NCI-H510A treated with DMSO at 0.1 percent for 48 hours (cell line): ENCODE results near the gene LYPD6B.

Experiments used
- DNase-seq: peaks from one replicate; lab custom pipeline; 2025; lab: John Stamatoyannopoulos, UW

Gene LYPD6B

DNA sequence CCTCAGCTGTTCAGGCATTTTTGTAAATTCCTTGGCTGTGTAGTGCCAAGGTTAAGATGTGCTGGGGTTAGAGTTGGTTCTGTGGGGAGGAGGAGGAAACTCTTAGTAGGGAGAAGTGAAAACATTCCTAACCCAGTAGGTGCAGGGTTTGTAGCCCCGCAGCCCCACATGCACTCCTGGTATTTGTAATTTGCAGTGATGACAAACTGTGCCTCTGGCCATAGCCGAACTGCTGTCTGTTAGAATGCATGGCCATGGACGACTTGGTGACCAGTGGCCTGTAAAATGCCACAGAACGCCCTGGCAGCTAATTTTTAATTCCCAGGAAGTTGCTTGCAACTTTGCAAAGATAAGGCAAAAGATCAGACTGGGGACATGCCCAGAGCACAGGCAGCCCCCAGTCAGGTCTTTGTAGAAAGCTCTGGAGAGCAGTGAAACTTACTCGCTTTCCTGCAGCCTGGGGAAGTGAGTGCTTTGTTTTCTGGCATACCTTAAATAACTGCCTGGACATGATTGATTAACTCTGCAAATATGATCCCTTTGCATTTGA, 38.4 kb downstream of the LYPD6B start:
- DNase-seq: no peak

DNA sequence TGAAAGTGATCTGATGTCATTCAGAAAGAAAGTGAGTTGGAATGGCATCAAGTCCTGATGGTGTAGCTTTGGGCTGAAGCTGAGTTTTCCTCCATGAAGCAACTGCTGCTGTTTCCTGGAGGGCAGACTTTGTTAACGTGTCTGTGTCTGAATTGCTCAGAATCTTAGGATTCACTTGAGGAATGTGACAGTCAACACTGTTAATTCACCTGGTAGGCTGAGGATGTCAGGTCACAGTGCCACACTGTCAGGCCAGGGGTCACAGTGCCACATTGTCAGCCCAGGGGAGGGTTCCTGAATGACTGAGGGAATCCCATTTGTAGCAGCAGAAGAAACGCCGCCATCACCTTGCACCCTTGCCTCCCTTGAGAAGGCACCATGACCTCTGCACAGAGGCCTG, 39.4 kb downstream of the LYPD6B start:
- DNase-seq: no peak

DNA sequence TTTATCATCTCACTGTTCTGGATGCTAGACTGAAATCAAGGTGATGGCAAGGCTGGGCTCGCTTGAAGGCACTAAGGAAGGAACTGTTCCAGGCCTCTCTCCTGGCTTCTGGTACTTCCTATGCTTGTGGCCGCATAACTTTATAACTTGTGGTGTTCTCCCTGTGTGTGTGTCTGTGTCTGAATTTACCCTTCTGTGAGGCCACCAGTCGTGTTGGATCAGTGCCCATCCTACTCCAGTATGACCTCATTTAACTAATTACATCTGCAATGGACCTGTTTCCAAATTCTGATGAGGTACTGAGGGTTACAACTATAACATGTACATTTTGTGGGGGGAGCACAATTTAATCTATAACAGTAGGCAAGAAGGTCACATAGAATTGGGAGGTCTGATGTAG, 41.6 kb downstream of the LYPD6B start:
- no peak for DNase-seq

DNA sequence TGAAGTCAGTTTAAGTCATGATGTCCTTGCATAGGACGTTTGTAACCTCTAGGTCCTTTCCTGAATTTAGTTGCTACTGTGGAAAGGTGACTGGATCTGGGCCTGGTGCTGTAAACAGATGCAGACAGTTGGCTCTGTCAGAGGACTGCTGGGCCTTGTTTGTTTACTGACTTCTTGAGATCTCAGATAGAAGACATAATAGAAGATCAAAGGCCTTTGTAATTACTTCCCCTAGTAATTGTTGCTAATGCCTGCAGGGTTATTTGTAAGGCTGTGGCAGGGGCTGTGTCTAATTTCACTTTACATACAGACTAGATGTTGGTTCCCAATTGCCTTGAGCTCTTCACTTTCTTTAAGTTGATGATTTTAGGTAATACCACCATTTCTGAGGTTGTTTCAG, 42.5 kb downstream of the LYPD6B start:
- DNase-seq: peak; percentile 14

DNA sequence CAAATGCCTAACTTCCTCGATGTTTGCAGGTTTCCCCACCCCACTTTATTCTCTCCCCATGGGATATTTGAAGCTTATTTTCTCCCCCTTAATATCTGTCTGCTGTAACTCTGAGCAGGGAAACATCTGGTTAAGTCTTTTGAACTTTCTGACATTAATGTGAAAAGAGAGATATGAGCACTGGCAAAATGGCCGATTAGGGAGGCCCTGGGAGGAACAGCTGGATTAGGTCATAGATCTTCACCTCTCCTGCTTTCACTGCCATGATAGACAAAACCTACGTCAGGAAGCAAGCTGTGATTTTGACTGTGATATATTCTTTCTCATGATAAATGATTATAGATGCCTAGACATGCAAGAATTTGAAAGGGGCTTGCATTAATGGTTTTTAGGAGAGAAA, 43.6 kb downstream of the LYPD6B start:
- no peak for DNase-seq

DNA sequence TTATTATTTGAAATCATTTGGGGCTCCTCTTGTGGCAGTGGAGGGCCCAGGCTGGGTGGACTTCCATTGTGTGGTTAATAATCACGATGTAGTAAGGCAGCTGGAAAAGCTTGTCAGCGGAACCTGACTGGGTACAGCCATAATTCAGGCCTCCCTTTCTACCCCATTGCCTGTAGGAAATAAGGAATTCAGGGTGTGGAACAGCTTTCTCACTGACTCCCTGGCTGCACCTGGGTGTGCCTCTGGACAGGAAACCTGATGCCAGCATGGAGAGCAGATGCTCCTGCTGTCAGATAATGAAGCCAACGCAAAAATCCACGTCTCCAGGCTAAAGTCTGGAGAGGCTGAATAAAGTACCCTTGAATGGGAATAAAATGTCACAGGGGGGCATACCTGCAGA, 44.2 kb downstream of the LYPD6B start:
- peak; percentile 49 for DNase-seq

DNA sequence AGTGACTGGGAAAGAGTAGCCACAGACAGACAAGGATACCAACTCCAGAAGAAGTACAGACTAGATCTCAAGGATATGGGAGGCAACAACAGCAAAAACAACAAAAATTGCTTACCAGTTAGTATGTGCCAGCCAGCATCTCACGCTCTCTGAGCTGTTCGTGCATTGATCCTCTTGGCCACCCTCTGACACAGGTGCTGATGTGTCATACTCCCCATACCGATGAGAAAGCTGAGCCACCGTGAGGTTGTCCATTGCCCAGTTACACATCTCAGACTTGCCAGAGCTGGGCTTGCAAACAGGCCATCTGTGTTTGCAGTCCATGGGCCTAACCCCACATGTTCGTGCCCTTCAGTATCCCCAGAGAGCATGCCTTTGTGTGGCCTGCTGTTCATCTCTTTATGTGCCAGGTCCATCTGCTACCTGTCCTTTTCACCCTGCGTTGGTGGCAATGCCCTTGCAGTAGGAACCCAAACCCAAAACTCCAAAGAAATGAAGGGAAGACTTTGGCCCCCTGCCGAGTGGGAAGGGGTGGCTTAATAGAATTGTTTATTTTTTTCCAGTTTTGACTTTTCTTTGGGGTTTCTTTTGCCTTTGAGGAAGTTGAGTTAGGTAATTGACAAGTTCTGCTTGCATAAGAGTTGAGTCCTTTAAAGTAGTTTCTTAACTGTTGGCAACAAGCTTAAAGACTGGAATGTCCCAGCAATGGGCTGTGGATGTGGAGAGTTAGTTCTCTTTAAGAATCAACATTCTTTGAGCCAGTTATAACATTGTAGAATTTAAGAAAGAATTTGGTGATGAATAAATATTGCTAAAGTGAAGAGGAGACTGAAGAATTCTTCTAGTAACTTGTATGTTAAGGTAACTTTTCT, 46.7 kb downstream of the LYPD6B start:
- no peak for DNase-seq

DNA sequence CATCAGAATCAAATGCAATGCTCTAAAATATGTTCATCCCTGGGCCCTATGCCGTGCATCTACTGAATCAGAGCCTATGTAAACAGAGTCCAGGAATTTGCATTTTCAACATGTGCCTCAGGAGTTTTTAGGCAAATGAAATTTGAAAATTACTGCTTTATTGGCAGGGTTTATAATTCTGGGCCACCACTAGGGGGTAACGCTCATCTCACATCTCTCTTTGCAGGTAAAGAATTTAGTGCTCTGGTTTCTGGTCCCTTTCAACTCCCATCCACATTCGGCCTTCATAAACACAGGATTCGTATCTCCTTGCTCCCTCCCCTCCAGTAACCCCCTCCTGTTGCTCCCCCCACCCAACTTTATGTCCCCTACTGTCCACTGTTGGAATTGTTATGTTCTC, 49.3 kb downstream of the LYPD6B start:
- no peak for DNase-seq

DNA sequence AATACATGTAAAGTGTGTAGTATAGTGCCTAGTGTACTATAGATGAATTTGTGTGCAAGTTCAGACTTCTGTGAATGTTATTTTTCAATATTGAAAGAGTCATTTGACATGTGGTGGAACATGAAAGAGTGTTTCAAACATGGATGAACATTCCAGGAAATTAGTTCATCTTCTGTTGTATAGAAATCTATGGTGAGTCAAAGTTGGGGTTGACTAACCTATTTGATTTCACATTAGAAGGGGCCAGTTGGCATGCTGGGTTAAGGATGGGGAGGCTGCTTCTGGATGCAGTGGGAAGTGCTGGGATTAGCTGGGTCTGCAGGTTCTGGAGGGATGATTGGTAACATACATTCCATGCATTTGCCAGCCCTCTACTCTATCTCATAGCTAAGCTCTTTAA, 50.6 kb downstream of the LYPD6B start:
- DNase-seq: no peak

DNA sequence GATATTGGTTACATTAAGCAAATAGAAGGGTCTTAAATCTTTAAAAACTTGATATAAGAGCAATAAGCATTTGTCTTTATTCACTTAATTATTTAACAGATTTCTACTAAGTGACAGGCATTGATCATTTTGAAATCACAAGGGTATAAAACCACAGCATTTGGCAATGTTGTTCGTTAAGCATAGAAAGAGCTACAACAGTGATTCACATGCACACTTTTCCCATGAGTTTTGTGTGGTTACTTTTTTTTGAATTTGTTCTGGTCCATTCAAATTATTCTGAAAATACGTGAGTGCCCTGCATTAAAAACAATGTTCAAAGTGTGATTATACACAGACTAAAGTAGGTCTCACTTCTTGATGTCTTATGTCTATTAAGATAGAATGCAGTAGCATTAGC, 52.2 kb downstream of the LYPD6B start:
- no peak for DNase-seq

DNA sequence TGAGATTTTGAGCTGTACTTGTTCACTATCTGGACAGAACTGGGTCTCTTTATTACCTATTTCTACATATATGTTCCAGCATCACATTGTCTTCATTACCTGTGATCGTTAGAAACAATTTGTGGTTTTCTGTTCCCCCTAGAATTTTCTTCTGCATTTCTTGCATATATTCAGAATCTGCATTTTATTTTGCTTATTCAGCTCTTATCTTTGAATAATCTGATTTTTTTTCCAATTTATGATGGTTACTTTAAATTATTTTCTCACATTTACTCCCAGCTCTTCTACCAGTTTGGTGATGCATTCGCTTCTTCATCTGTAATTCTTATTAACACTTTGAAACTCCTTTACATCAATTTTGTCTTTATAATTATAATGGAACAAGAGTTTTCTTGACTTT, 55.1 kb downstream of the LYPD6B start:
- DNase-seq: no peak

DNA sequence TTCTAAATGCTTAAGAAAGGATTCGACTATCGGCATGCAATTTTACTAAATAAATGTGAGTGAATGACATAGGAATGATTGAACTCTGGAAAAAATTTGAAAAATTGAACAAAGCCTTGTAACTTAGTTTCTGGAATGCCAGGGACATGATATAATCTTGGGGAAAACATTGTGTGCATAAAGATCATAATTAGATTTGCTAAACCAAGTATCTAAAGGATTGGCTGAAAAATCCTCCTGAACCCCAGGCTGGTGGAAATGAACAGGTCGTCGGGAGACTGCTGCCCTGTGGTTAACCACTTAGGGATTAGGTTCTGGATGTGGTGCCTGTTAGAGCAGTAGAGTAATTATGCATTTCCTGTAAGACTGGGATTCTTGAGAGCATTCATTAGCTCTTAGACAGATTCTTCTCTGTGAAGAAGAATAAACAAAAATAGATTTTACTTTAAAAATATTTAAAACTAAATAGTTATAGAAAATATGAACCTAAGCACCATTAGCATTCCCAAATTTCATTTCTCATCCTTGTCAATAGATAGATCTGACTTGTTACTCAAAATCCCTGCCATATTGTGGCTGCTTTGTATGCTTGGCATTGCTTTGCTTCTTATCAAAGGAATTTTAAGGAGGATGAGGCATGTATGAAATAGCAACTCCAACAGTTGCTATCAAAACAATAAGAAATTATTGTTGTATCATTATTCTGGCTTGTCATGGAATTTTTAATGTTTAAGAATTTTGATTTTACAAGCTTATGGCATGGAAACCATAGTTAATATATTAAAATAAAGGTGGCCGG, 55.9 kb downstream of the LYPD6B start:
- no peak for DNase-seq

DNA sequence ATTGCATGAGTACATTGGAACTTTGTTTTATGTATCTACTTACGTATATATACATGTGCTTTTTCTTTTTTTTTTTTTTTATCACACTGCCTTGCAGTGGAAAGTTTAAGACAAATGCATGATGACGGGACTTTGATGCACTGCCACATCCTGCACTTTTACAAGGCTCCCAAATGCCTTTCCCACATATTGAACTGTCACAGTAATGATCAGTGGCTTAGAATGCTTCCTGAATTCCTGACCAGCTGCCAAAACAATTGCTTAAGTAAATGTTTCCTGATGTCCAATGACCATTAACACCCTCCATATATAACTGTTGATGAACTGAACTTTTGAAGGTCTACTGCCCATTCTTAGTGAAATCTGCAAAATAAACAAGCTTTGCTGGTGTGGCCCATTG, 60.2 kb downstream of the LYPD6B start:
- DNase-seq: no peak

DNA sequence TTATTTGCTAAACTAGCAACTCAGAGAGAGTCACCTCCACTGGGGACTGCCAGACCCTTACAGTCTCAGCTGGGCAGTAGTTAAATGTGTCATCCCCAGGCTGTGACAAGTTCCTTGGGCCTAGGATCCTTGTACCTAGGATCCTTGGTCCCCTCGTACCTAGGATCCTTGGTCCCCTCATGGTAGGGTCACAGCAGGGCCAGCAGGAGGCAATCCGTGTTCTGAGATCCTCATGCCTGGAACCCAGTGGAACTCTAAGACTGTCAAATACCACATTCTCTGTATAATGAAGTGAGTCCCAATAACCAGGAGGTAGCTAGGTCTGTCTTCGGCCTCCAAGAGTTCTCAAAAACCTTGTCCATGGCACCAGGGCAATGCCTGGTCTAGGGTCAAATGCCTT, 60.8 kb downstream of the LYPD6B start:
- no peak for DNase-seq

DNA sequence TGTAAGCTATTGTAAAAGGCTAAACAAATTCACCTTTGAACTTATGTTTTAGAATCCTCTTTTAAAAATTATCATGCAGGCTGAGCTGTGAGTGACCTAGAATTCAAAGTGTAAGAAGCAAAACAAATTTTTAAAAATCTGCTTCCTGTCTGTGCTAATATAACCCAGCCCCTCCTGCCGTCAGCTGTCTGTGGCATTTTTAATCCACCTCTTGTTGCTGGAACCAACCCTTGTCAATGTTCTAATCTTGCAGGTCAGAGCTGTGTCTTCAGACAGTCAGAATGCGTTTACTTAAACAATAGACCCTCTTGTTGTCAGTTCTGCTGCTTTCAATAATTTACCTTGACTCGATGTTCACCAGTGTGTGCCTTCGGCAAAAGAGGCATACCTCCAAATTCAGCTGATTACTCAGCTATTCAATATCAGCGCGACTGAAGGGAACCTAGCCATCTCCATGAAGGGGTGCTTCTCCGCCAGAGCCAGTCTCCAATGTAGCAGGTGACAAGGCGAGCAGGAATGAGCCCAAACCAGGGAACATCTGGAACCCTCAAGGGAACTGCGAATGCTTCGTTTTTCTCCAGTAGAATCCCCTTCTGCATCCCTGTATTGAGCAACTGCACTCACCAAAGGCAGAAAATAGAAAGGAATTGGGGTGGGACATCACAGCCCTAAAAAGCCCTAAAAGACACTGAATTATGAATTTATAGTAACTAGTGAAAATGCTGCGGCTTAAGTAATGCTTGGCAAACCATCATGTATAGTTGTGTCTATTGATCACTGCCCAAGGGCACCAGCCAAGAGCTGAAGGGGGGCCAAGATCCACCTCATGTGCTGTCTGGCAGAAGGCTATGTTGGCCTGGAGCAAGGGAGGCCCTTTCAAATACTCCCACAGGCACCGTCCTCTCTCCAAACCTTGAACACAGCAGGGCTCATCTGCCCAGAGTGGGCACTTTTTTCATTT, 62.5 kb downstream of the LYPD6B start:
- no peak for DNase-seq

DNA sequence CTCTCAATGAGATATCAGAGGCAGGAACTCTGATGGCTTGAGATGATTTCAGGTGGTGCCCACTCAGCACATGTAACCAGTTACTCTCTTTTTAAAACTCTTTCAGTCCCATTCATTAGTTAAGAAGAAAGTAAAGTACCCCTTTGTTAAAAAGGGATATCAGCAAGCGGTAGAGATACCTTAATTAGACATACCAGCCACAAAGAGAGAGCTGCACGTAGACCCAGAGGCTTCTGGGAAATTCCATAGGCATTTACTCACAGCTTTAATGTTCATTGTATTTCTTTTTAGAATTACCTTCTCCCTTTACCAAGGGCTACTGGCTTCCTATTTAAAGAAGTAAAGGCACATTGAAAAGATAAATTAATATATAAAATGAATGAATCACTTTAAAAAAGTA, 63.3 kb downstream of the LYPD6B start:
- DNase-seq: no peak

DNA sequence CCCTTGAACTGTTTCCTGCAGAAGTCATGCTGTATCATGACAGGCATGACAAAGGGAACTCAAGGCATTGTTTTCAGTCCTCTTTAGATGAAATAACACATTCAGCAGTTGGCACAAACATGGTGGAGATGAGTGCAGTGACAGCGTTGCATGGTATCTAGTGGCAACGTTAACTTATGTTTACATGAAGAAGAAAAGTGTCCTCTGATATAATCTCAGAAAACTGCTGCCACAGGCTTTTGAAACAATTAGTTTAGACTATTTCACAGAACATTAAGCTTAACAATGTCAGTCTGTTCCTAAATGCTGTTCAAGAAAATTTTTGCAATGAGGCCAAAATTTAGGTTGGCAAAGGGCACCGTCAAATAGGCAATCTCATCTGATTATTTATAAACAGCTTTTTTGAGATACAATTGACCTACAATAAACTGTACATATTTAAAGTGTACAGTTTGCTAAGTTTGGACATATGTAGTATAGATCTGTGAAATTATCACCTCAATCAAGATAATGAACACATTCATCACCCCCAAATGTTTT, 64.7 kb downstream of the LYPD6B start:
- DNase-seq: no peak

DNA sequence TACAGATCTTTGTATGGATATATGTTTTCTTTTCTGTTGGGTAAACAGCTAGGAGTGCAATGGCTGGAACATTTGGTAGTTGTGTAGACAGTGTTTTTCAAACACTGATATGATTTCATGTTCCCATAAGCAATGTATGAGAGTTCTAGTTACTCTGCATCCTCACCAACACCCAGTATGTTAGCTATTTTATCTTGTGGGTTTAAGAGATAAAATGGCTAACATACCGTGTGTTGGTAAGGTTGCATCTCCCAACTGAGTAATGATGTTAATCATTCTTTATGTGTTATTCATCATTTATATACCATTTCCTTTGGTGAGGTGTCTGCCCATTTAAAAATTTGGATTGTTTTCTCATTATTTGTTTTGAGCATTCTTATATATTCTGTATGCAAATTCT, 65.7 kb downstream of the LYPD6B start:
- no peak for DNase-seq

DNA sequence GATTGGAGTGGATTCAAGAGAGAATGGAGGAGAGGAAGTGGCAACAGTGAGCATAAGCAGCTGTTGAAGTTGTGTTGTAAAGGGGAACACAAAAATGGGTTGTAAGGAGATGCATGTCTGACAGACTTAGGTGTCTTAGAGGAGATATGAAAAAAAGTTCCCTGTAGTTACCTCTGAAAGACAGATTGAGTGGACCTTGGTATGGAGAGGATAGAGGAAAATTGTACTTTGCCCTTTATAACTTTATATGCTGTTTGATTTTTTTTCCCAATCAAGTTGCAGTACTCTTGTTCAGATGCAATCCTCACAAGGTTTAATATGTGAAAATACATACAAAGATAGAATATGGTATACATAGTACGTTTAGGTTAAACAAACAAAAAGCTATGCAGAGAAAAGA, 73.6 kb downstream of the LYPD6B start:
- DNase-seq: no peak

DNA sequence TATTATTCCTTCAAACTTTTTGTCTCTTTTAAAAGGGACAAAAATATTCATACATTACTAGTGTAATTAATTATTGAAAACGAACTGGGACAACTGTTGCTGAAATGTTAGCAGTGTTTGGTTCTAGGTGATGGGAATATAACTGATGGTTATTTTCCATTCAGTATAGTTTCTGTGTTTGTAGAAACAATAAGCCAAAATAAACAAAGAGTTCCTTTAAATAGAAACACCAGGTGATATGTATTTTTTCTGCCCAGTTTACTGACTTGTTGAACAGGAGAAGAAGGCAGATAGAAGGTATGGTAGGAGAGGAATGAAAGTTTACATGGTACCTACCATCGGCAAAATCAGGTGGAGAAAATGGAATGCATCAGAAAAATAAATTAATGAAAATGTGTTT, 74.2 kb downstream of the LYPD6B start:
- no peak for DNase-seq

DNA sequence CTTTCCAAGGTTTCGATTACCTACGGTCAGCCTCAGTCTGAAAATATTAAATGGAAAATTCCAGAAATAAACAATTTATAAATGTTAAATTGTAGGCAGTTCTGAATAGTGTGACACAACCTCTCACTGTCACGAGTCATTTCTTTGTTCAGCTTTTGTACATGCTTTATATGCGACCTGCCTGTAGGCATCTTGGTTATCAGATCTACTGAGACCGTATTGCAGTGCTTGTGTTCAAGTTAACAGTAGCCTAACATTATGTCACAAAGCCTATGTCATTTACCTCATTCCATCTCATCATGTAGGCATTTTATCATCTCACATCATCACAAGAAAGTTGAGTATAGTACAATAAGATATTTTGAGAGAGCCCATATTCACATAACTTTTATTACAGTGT, 77.3 kb downstream of the LYPD6B start:
- DNase-seq: no peak

DNA sequence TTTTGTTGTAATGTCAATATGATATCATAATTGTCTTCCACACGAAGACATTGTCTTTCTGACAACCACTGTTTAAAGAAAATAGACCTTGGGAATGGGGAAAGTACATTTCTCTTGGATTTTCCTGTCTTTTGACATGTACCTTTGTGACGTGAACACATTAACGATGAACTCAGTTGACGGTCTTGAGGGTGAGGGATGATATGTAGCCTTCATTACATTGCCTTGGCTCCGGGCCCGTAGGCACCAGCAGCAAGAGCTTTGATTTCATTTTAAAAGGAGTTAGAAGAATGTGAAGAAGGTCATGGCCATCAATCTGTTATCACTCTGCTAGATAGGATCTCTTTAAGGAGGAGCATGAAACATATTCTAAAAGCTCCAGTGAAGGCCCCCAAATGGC, 80.9 kb downstream of the LYPD6B start:
- no peak for DNase-seq
